HG02610 (cell line): ENCODE results near the gene NECTIN3.

Source experiments
- ATAC-seq: cut with Tn5 transposase; IDR thresholded peaks from one replicate; pipeline ENCODE4 v1.9.1; 2021; ENCODE audit warnings: mild to moderate bottlenecking, moderate library complexity; ENCODE audit not compliant: unreplicated experiment

The NECTIN3 gene

DNA sequence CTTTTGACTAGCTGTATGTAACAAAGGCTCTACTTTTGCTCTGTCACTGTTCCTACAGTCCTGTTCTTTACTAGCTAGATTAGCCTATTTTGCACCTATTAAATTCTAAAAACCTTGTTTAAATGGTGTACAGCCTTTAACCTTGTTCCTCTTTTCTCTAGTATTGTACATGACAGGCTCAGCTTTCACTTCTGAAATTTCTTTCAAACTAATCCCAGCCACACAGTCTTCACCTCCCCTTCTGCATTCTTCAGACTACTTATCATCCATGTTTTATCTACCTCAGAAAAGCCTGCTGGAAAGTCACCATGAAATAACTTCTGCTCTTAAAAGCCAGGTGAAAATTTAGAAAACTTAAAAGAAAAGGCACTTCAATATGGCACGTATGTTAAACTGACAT, 122.4 kb downstream of the NECTIN3 start:
- no peak for ATAC-seq

DNA sequence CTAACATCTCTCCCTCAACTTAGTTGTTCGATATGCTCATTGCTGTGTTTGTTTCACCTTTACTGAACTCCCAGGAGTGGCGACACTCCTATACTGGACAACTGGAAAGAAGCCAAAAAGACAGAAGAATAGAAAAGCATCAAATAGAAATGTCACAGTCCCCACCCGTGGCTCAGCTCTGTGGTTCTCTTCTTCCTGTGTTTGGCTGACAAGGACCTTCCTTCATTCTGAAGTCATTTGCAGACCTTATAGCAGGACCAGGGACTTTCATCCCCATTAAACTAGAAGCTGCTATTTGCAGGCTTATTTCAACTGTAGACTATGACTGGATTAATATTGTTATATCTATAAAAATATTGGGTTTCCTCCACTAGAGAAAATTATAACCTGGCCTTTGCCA, 125.9 kb downstream of the NECTIN3 start:
- ATAC-seq, result no peak

DNA sequence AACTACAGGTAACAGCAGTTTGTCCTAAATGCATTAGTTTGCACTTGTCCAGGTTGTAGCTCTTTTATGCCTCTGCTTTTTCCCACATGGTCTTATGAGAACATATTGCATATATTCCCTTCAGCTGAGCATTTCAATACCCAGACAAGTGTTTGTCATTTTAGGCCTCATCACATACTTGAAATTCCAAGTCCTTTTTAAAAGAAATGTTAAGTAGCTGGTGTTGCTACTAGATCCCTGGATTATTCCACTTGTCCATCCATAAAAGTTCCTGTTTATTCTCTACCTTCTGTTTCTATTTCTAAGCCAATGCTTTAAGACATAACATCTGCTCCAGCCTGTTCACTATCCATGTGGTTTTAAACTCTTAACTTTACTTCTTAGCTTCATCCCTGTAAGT, 128.4 kb downstream of the NECTIN3 start:
- no peak for ATAC-seq

DNA sequence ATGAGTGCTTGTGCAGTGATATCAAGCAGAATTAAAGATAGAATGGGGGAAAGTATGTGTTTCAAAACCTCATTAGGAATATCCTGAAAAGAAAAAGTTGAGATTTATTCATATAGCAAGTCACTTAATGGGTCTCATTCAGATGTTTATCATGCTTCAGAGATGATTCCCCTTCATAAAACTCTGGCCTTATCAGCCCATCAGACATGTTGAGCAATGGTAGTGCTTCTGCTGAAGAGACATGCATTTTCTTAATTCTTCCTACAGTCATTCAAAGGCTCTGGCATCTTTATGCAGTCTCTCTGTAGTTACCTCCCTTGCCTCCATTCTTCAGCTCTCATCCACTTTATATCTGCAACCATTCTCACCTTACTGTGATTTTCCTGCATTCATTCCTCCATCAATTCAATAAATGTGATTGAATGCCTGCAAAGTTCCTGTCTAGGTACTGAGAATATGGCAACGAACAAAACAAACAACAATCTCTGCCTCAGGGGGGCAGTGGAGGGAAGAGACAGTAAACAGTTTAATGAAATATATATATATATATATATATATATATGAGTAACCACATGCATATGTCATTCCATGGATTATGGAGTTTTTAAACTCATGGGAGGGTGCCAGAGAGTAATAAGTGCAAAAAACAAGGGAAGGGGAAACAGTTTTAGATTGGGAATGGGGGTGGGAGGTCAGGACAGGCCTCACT, 138.5 kb downstream of the NECTIN3 start:
- no peak for ATAC-seq

DNA sequence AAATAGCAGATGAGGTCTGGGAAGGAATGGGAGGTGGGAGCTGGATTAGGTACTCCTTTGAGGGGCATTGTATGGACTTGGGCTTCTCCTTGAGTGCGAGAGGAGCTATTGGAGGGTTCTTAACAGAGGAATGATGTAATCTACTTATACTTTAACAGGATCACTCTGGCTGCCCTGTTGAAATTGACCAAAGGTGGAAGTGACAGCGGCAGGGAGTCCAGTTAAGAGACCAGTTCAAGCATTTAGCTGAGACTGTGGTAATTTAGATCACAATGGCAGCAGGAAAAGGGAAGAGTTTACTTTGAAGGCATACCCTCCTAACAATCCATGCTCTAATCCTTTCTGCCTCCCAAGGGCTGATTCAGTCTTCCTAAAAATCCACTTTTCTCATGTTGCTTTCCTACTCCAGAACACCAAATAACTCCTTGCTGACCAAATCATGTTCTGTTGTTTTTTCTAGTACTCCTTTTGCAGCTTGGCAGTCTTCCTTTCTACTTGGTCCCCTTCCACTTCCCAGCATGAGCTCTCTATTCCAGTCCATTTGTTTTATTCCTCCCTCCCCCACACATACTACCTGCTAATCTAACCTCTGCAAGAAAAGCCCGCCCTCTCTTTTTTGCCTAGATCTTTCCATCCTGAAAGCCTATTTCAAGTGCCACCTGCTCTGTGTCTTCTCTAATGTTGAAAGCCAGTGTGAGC, 139.4 kb downstream of the NECTIN3 start:
- no peak for ATAC-seq

DNA sequence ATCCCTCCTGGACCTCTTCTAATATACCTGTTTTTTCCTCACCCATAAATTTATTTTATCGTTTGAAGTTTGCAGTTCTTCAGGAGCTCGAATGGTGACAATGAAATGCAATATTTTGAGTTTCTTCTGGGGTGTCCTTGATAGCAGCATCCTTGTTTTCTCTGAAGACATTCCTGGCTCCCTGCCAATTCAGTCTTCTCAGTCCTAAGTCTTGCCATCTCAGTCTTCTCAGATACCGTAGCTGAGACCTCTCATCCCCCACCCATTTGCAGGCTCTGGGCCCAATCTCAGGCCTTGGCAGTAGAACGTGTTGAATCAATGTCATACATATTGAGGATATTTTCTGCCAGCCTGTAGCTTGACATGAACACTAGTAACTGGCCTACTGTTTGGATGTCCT, 140.9 kb downstream of the NECTIN3 start:
- ATAC-seq, result no peak

DNA sequence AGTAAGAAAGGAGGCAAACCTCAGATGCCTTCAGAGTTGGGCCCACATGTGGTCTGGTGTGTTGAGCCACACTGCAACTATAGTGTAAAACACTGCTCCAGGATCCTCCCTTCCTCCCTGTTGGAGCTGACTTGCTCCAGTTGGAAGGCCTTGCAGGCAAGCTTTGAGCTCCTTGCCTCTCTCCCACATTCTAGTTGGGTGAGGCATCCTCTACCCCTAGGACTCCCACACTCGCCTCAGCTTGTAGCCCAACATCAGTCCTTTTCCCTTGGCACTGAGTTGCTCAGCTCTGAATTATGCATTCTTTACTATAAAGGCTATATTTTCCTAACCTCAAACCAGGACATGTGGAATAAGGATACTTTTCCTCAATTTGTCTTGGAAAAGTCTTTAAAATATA, 143.9 kb downstream of the NECTIN3 start:
- no peak for ATAC-seq

DNA sequence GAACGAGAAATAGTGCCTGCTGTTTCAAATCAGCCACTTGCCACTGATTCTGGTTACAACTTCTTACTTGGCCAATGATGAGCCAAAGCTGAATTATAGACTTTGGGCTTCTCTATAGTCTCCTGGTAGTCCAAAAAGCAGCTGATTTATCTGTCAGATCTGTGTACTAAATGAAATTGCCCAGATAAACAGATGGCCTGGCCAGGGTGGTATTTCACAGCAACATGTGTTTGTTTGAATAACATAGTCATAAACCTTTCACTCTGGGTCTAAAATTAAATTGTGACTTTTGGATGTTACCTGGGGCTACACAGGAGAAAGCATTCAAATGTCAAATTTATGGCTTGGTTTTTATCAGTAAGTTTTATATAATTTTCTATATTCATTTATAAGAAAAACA, 147.0 kb downstream of the NECTIN3 start:
- ATAC-seq, result no peak

DNA sequence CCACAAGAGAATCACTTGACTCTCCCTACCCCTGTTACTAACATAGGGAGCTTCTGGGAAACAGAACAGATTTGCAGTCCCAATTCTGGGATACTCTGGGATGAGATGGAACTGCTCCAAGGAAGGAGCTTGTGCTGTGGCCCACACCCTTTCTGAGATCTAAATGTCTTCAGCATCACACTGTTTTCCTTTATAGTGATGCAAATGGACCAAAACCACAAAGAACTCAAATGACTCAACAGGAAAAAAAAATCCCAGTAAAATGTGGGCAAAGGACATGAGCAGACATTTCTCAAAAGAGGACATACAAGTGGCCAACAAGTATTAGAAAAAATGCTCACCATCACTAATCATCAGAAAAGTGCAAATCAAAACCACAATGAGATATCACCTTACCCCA, 155.6 kb downstream of the NECTIN3 start:
- no peak for ATAC-seq

DNA sequence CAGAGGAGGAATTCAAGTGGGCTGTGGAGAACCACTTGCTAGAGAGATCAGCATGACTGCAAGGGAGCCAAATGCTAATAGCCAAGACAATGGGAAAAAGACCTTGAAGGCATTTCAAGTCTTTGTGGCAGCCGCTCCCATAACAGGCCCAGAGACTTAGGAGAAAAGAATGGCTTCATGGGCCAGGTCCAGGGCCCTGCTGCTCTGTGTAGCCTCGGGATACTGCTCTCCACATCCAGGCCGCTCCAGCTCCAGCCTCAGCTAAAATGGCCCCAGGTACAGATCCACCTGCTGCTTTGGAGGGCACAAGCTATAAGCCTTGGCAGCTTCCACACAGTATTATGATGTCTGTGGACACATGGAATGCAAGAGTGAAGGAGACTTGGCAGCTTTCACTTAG, 157.7 kb downstream of the NECTIN3 start:
- no peak for ATAC-seq

DNA sequence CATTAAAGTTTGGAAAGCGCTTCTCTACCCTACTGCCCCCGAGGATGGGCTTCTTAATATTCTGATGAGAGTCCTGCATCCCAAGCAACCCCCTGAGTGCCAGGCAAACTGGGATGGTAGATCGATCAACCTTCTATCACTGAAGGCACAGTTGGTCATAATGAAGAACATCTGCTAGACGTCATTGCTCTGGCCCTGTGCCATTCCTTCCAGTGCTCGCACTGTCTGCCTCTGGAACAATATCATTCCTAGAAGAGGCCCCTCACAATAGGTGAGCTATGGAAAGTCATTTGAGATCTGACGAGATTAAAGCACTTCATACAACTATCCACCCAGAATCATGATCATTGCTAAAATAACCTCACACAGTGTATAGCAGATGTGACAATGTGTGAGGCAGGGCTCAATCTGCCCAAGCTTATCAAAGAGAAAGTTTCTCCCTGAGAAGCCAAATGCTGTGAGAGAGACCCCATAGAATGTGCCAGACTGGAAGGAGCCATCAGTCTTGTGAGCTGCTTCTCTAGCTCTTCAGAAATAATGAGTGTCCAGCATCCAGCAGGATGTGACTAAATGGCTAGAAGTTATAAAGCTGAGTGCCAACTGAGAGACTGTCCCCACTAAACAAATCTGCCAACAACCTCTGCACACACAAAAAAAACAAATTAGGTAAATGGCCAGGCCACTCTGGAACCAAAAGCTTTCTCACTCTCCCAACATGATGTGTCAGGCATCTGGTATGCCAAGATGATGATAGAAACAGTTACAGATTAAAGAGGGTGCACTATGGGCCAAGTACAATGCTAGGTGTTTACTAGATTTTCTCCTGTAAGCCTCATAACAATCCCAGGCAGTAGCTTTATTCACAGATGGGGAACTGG, 165.5 kb downstream of the NECTIN3 start:
- no peak for ATAC-seq

DNA sequence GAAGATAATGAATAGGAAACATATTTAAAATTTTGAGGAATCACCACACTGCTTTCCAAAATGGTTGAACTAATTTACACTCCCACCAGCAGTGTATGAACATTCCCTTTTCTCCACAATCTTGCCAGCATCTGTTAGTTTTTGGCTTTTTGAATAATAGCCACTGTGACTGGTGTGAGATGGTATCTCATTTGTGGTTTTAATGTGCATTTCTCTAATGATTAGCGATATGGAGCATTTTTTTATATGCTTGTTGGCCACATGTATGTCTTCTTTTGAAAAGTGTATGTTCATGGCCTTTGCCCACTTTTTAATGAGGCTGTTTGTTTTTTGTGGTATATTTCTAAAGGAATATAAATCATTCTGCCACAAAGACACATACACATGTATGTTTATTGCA, 166.3 kb downstream of the NECTIN3 start:
- no peak for ATAC-seq

DNA sequence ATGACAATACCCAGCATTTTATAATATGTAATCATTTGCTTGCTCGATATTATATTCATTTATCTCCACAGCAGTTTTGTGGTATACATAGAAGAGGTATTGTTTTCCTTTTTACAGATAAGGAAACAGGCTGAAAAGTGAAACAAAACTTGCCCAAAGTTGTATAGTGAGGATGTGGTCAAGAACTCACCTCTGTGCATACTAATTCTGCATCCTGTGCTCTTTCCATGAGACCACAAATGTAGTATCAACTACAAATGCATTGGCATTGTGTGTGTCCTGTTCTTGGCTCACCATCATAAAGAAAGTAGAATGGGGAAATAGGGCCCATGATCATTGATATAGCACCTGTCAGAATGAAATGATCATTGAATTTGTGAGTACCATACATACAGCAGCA, 167.3 kb downstream of the NECTIN3 start:
- peak; percentile 100 for ATAC-seq

DNA sequence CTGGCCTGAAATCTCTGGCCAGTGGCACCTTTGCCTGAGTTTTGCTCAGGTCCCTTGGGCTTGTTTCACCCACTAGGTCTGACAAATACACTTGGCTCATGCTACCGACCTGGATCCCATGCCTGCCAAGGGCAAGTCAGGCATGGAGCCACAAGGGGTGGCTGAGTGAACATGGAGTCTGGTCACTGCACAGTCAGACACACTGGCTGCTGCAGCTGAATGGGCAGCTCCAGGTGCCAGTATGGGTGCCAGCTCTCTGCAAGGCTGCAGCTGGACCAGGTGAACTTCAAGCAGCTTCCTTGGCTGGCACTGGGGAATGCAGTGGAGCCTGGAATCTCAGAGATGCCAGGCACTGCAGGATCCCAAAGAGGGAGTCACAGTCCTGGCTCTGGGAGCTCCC, 170.3 kb downstream of the NECTIN3 start:
- no peak for ATAC-seq
